NCI-H128 (cell line): Measurements from ENCODE around the gene CACFD1.
A peak's percentile ranks its signal among the peaks of the same experiment; 100 is the strongest.

Source experiments
- DNase-seq: peaks from one replicate; lab custom pipeline; 2025; ENCODE audit not compliant: unreplicated experiment; lab: John Stamatoyannopoulos, UW

The CACFD1 gene

GRCh38 chr9:133478851-133479711 lies 19.3 kb downstream of the CACFD1 start, which contains the start of gene SLC2A6:
TSS of gene SLC2A6 (minus strand) at chr9:133479099. CDS start at chr9:133479059, 40 bp downstream.
- DNase-seq = peak; percentile 63

- no peak for DNase-seq
Observed at GRCh38 chr9:133483611-133484010, 23.8 kb downstream of the CACFD1 start.

- DNase-seq = no peak
Observed at GRCh38 chr9:133484671-133485437, 25.1 kb downstream of the CACFD1 start.

GRCh38 chr9:133485531-133486260 lies 25.9 kb downstream of the CACFD1 start:
- DNase-seq = no peak

GRCh38 chr9:133487331-133487725 lies 27.6 kb downstream of the CACFD1 start:
- no peak for DNase-seq

GRCh38 chr9:133488686-133489252 lies 29.0 kb downstream of the CACFD1 start:
- DNase-seq = no peak

GRCh38 chr9:133489253-133490190 lies 29.7 kb downstream of the CACFD1 start:
- no peak for DNase-seq

- DNase-seq = no peak
Observed at GRCh38 chr9:133490201-133490681, 30.5 kb downstream of the CACFD1 start.

- no peak for DNase-seq
Observed at GRCh38 chr9:133490865-133491655, 31.3 kb downstream of the CACFD1 start.

- DNase-seq = no peak
Observed at GRCh38 chr9:133491656-133491925, 31.8 kb downstream of the CACFD1 start.

GRCh38 chr9:133492061-133493021 lies 32.6 kb downstream of the CACFD1 start:
- DNase-seq = no peak

- DNase-seq = no peak
Observed at GRCh38 chr9:133493428-133493827, 33.6 kb downstream of the CACFD1 start.

GRCh38 chr9:133493845-133494540 lies 34.2 kb downstream of the CACFD1 start:
- no peak for DNase-seq

- DNase-seq = no peak
Observed at GRCh38 chr9:133494636-133495326, 35.0 kb downstream of the CACFD1 start.

- no peak for DNase-seq
Observed at GRCh38 chr9:133495327-133496293, 35.8 kb downstream of the CACFD1 start.
